Keratinocyte (primary cell): ENCODE results near the gene TBC1D16. TPM values are rescaled to one million over a fixed set of nuclear protein-coding genes. Genes with fewer than 3 reads are reported as not detected.

ENCODE experiments used
- DNase-seq: peaks from one replicate; pipeline ENCODE4 v3.0.0-alpha.2; 2011; ENCODE audit warnings: low read depth, missing footprints, low spot score
- FAIRE-seq: peaks from 2 replicates; lab custom pipeline; 2011; peaks lifted over from hg19 to GRCh38; lab: Jason Lieb, UNC
- H2AFZ ChIP-seq: 2 replicates; pipeline ENCODE4 v1.6.0; 2012; ENCODE audit warnings: low read length, control low read depth, inconsistent platforms; ENCODE audit not compliant: control insufficient read depth
- H3K27ac ChIP-seq: 2 replicates; pipeline ENCODE4 v1.5.1; 2011; ENCODE audit warnings: low read length; ENCODE audit not compliant: control insufficient read depth, insufficient read depth
- H3K27me3 ChIP-seq: 3 replicates; pipeline ENCODE4 v1.6.0; 2011; ENCODE audit warnings: low read length; ENCODE audit not compliant: control insufficient read depth, insufficient read depth; ENCODE audit errors: extremely low read depth
- H3K36me3 ChIP-seq, 2 experiments: 2 replicates in 1 of 2; 3 replicates in 1 of 2; pipeline ENCODE4 v1.5.1; 2011; ENCODE audit warnings: low read length in 2 of 2, mild to moderate bottlenecking in 1 of 2; ENCODE audit not compliant: control insufficient read depth in 2 of 2, insufficient read depth in 2 of 2; ENCODE audit errors: extremely low read depth in 1 of 2
- H3K4me1 ChIP-seq: 3 replicates; pipeline ENCODE4 v1.5.1; 2011; ENCODE audit warnings: low read length; ENCODE audit not compliant: control insufficient read depth, insufficient read depth; ENCODE audit errors: extremely low read depth
- H3K4me2 ChIP-seq: 3 replicates; pipeline ENCODE4 v1.6.0; 2011; ENCODE audit warnings: low read depth, low read length; ENCODE audit not compliant: control insufficient read depth, insufficient read depth; ENCODE audit errors: extremely low read depth
- H3K4me3 ChIP-seq, 3 experiments: fragments of 200-600 bp in 1 of 3; sonication (generic) in 1 of 3; 2 replicates in 2 of 3; 3 replicates in 1 of 3; pipeline ENCODE4 v1.5.1; 2011 to 2016; ENCODE audit warnings: low read length in 3 of 3, mild to moderate bottlenecking in 3 of 3, control low read depth in 2 of 3, inconsistent platforms in 1 of 3, low read depth in 1 of 3, mixed read lengths in 1 of 3, mixed run types in 1 of 3, moderate library complexity in 1 of 3; ENCODE audit not compliant: control insufficient read depth in 2 of 3, insufficient read depth in 2 of 3; ENCODE audit errors: extremely low read depth in 1 of 3
- H3K79me2 ChIP-seq: 2 replicates; pipeline ENCODE4 v1.6.0; 2012; ENCODE audit warnings: low read length; ENCODE audit not compliant: control insufficient read depth, insufficient read depth
- H3K9ac ChIP-seq: 3 replicates; pipeline ENCODE4 v1.6.0; 2011; ENCODE audit warnings: low read length; ENCODE audit not compliant: control insufficient read depth, insufficient read depth; ENCODE audit errors: extremely low read depth
- H3K9me1 ChIP-seq: 3 replicates; pipeline ENCODE4 v1.6.0; 2011; ENCODE audit warnings: low read length; ENCODE audit not compliant: control insufficient read depth, insufficient read depth; ENCODE audit errors: extremely low read depth
- H3K9me3 ChIP-seq: 2 replicates; pipeline ENCODE4 v1.5.1; 2012; ENCODE audit warnings: low read depth, low read length; ENCODE audit not compliant: control insufficient read depth
- H4K20me1 ChIP-seq: 3 replicates; pipeline ENCODE4 v1.6.0; 2011; ENCODE audit warnings: low read length; ENCODE audit not compliant: control insufficient read depth, insufficient read depth; ENCODE audit errors: extremely low read depth
- CTCF ChIP-seq, 3 experiments: IDR thresholded peaks in 1 of 3; conservative IDR thresholded peaks in 1 of 3; optimal IDR thresholded peaks in 1 of 3; 2 replicates in 2 of 3; 3 replicates in 1 of 3; pipeline versions ENCODE3 to v1.5.1; 2011; ENCODE audit warnings: low read length in 3 of 3, mild to moderate bottlenecking in 3 of 3, moderate library complexity in 2 of 3, control low read depth in 1 of 3, inconsistent platforms in 1 of 3; ENCODE audit not compliant: insufficient read depth in 2 of 3; ENCODE audit errors: extremely low read depth in 1 of 3
- EZH2 ChIP-seq: IDR thresholded peaks from one replicate; pipeline ENCODE4 v1.6.1; 2012; ENCODE audit warnings: inconsistent platforms, mild to moderate bottlenecking, low read length, moderate library complexity
- dilution Hi-C: fragments of 300-500 bp; cut with MboI; formaldehyde crosslinking; loops from one replicate; pipeline ENCODE4 v1.7.0; 2020; ENCODE audit warnings: low sequenced_read_pairs; ENCODE audit not compliant: extremely low pct_ligation_motif_present
- polyA plus RNA-seq, 5 experiments: library from polyadenylated mRNA; depleted of rRNA in 3 of 5; stranded (reverse) in 3 of 5; stranded (forward) in 1 of 5; unstranded in 1 of 5; fragments of >200 nt; gene quantifications; 1 replicate in 1 of 5; 2 replicates in 3 of 5; 3 replicates in 1 of 5; pipeline versions ENCODE4 v1.2.1 to v1.2.3, GENCODE V29; 2011 to 2012; ENCODE audit warnings: missing spikeins in 2 of 5, low read depth in 1 of 5, low replicate concordance in 1 of 5

TBC1D16 gene
- polyA plus RNA-seq, 1 donor (not counting 4 experiments of a cell fraction or from before 2014, with no cell fraction given), result 8.6 TPM

GRCh38 chr17:79997011-79997660 lies 38.5 kb downstream of the TBC1D16 start:
- dilution Hi-C loops, result no loop called here
- DNase-seq (no peak), FAIRE-seq (no peak)
- Histone ChIP-seq H3K27me3 (no peaks in the 10 kb centered on the region), H2AFZ (no peak overlapping the region), H3K9me1 (no peaks in the 10 kb centered on the region), H3K9me3 (no peaks in the 10 kb centered on the region), H4K20me1 (no peaks in the 10 kb centered on the region), H3K36me3 (peaks cover 0 to 2% of the 10 kb centered on the region in 2 experiments), H3K4me1 (peaks cover 8% of the 10 kb centered on the region), H3K9ac (no peak overlapping the region), H3K79me2 (no peaks in the 10 kb centered on the region), H3K4me3 (no peak overlapping the region), H3K27ac (no peak overlapping the region), H3K4me2 (no peak overlapping the region)
- TF ChIP-seq CTCF (optimal IDR thresholded peaks at IDR 0.05 in 1 of 3, IDR thresholded peaks at IDR 0.05 in 1 of 3, conservative IDR thresholded peaks at IDR 0.05 in 1 of 3; ENCODE audit: extremely low read depth in 1 of 3, insufficient read depth in 2 of 3, low read length in 3 of 3) (no peak), EZH2 (no peak)

DNA sequence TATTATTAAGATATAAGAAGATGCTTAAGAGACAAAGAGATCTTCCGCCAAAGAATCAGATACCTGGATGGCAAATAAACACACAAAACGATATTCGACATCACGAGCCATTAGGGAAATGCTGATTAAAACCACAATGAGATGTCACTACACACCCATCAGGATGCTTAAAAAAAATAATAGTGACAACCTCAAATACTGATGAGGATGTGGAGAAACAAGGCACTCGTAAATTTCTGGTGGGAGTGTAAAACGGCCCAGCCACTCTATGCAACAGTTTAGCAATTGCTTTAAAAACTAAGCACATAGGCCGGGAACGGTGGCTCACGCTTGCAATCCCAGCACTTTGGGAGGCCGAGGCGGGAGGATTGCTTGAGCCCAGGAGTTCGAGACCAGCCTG lies 39.4 kb downstream of the TBC1D16 start:
- dilution Hi-C loops, result no loop called here
- no peaks in the 10 kb centered on the region for H3K27me3 ChIP-seq
- DNase-seq, result no peak
- H2AFZ ChIP-seq, result no peak overlapping the region
- no peak overlapping the region for H3K9ac ChIP-seq
- no peak overlapping the region for H3K4me2 ChIP-seq
- H3K9me3 ChIP-seq, result no peaks in the 10 kb centered on the region
- no peaks in the 10 kb centered on the region for H3K9me1 ChIP-seq
- H4K20me1 ChIP-seq, result no peaks in the 10 kb centered on the region
- H3K27ac ChIP-seq, result no peak overlapping the region
- peaks cover 11% of the 10 kb centered on the region for H3K4me1 ChIP-seq
- H3K36me3 ChIP-seq, result peaks cover 0 to 2% of the 10 kb centered on the region in 2 experiments
- H3K79me2 ChIP-seq, result no peaks in the 10 kb centered on the region
- TF ChIP-seq CTCF (optimal IDR thresholded peaks at IDR 0.05 in 1 of 3, IDR thresholded peaks at IDR 0.05 in 1 of 3, conservative IDR thresholded peaks at IDR 0.05 in 1 of 3; ENCODE audit: extremely low read depth in 1 of 3, insufficient read depth in 2 of 3, low read length in 3 of 3) (no peak), EZH2 (no peak)
- no peak for FAIRE-seq
- no peak overlapping the region for H3K4me3 ChIP-seq
